HepG2 (cell line): ENCODE data around the gene SCN9A. TPM values are rescaled to one million over a fixed set of nuclear protein-coding genes. Genes with fewer than 3 reads are reported as not detected.

Experiments used
- CEBPG ChIP-seq: IDR thresholded peaks from 2 replicates; pipeline ENCODE4 v1.6.1; 2016
- JDP2 ChIP-seq: sonication (generic); formaldehyde crosslinking; IDR thresholded peaks from 2 replicates; pipeline ENCODE4 v1.8.1; 2022; ENCODE audit warnings: missing genetic modification reagents, borderline replicate concordance
- NCOA2 ChIP-seq: sonication (generic); formaldehyde crosslinking; IDR thresholded peaks from 2 replicates; pipeline ENCODE4 v1.8.0; 2022; ENCODE audit warnings: inconsistent platforms
- NR2F6 ChIP-seq, 2 experiments: IDR thresholded peaks; 2 replicates each; pipeline ENCODE4 v1.6.1; 2016; ENCODE audit warnings: antibody characterized with exemption in 1 of 2, mild to moderate bottlenecking in 1 of 2
- PHF5A ChIP-seq: IDR thresholded peaks from one replicate; pipeline ENCODE4 v1.6.1; 2018; ENCODE audit warnings: low read depth, missing genetic modification reagents; ENCODE audit not compliant: unreplicated experiment
- POGZ ChIP-seq: sonication (generic); formaldehyde crosslinking; IDR thresholded peaks from 2 replicates; pipeline ENCODE4 v1.4.0; 2020; ENCODE audit warnings: mild to moderate bottlenecking, missing genetic modification reagents
- RCOR2 ChIP-seq: IDR thresholded peaks from 2 replicates; pipeline ENCODE4 v1.6.1; 2016; ENCODE audit warnings: missing biosample characterization, missing genetic modification reagents
- SOX13 ChIP-seq, 3 experiments: fragments of 450-650 bp in 1 of 3; sonication (generic) in 1 of 3; formaldehyde crosslinking in 1 of 3; IDR thresholded peaks in 2 of 3; conservative IDR thresholded peaks in 1 of 3; 2 replicates each; pipeline versions ENCODE4 v1.5.0 to v1.6.1; 2016 to 2020; ENCODE audit warnings: antibody characterized with exemption in 1 of 3, mild to moderate bottlenecking in 1 of 3, missing compliant biosample characterization in 1 of 3, missing genetic modification reagents in 1 of 3, moderate library complexity in 1 of 3
- SP1 ChIP-seq, 2 experiments: fragments of 450-650 bp in 1 of 2; sonication (generic) in 1 of 2; formaldehyde crosslinking in 1 of 2; IDR thresholded peaks; 2 replicates each; pipeline versions ENCODE4 v1.4.0 to v1.6.1; 2016 to 2020; ENCODE audit warnings: missing genetic modification reagents in 1 of 2
- SSRP1 ChIP-seq: IDR thresholded peaks from 2 replicates; pipeline ENCODE4 v1.6.1; 2016; ENCODE audit warnings: control low read depth
- THAP7 ChIP-seq: sonication (generic); formaldehyde crosslinking; IDR thresholded peaks from 2 replicates; pipeline ENCODE4 v1.8.1; 2023; ENCODE audit warnings: mild to moderate bottlenecking, missing genetic modification reagents
- XRCC5 ChIP-seq: fragments of 200-400 bp; formaldehyde crosslinking; optimal IDR thresholded peaks from 2 replicates; pipeline ENCODE3; 2017; ENCODE audit warnings: mild to moderate bottlenecking, low read length
- ZKSCAN5 ChIP-seq: sonication (generic); formaldehyde crosslinking; IDR thresholded peaks from 2 replicates; pipeline ENCODE4 v1.5.1; 2020; ENCODE audit warnings: mild to moderate bottlenecking, missing genetic modification reagents
- ZNF264 ChIP-seq: sonication (generic); formaldehyde crosslinking; IDR thresholded peaks from 2 replicates; pipeline ENCODE4 v1.4.0; 2020; ENCODE audit warnings: missing genetic modification reagents
- ZNF614 ChIP-seq: IDR thresholded peaks from 2 replicates; pipeline ENCODE4 v1.6.1; 2018; ENCODE audit warnings: missing biosample characterization, missing genetic modification reagents, inconsistent platforms, borderline replicate concordance
- ZNF616 ChIP-seq: sonication (generic); formaldehyde crosslinking; IDR thresholded peaks from 2 replicates; pipeline ENCODE4 v1.5.0; 2020; ENCODE audit warnings: low read depth, mild to moderate bottlenecking, missing genetic modification reagents
- ZNF674 ChIP-seq: sonication (generic); formaldehyde crosslinking; IDR thresholded peaks from 2 replicates; pipeline ENCODE4 v1.5.0; 2020; ENCODE audit warnings: low read depth, mild to moderate bottlenecking, missing genetic modification reagents
- ZNF710 ChIP-seq: sonication (generic); formaldehyde crosslinking; IDR thresholded peaks from 2 replicates; pipeline ENCODE4 v1.5.0; 2020; ENCODE audit warnings: mild to moderate bottlenecking, missing genetic modification reagents, borderline replicate concordance
- polyA plus RNA-seq, 8 experiments: library from polyadenylated mRNA; depleted of rRNA in 3 of 8; stranded (reverse) in 7 of 8; unstranded in 1 of 8; fragments of >200 nt; fragmentation: Illumina TruSeq in 4 of 8; extraction: Trizol in 4 of 8; gene quantifications; 2 replicates each; pipeline versions ENCODE4 v1.2.1 to v1.2.3, GENCODE V29; 2011 to 2016; ENCODE audit warnings: low read depth in 4 of 8, missing spikeins in 1 of 8, mixed read lengths in 1 of 8; ENCODE audit not compliant: insufficient read depth in 1 of 8
- total RNA-seq, 5 experiments: library from RNA; depleted of rRNA; stranded (reverse); fragments of >200 nt; fragmentation: Illumina TruSeq; extraction: Trizol; gene quantifications; 2 replicates each; pipeline ENCODE4 v1.2.3, GENCODE V29; 2016; ENCODE audit warnings: low read depth in 1 of 5
- TF ChIP-seq, protein P1 (sequence below): sonication (generic); formaldehyde crosslinking; IDR thresholded peaks from 2 replicates; pipeline ENCODE4 v1.4.0; 2020; ENCODE audit warnings: missing genetic modification reagents, mild to moderate bottlenecking, borderline replicate concordance
- TF ChIP-seq, protein P2 (sequence below): IDR thresholded peaks from 2 replicates; pipeline ENCODE4 v1.6.1; 2016; ENCODE audit warnings: low read depth

The SCN9A gene
- total and polyA plus RNA-seq, 2 of the 13 experiments (the other 11 are each of a cell fraction or from before 2014, with no cell fraction given), result 15.3 to 24.3 TPM

DNA sequence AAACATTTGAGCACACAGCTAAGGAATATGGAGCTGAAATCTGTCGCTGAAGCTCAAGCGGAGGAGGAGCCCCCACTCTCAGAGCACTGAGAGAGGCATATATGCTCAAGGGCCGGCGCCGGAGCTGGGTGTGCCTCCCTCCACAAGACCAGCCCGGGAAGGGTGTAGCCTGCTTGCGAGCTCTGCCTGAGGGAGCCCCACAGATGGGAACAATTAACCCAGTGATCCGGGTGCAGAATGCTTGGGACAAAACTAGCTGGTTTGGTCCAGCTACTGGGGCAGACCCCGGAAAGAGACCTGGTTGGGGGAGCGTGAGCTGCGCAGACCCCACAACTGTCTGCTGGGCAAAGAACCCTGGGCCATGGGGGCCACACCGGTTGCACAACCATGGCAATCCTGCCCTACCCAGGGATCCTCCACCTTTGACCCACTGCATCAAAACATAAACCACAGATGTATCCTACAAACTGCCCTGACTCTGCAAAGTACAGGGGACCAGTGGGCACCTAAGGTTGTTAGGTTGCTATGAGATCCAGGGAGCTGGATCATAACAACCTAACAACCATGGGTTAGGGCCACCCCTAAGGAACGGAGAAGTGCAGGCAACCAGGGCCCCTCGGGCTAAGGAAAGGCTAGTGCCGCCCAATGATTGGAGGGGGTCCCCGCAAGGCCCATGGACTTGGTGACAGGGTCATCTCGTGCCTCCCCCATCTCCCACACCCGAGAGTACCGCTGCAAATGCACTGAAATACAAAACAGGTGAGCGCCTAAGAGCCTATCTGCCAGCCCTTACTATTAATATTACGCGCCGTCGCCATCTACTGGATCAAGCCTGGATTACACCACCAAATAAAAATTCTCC is 194.6 kb downstream of the SCN9A start (continued):
- TF ChIP-seq SP1 (IDR thresholded peaks at IDR 0.05) (no peak), SP1 (CRISPR knock-in tag; IDR thresholded peaks at IDR 0.05) (no peak; the same call in 1 of the 2 replicates), ZNF710 (CRISPR knock-in tag) (no peak), JDP2 (no peak), POGZ (peak; percentile 77), PHF5A (no peak), RCOR2 (CRISPR knock-in tag) (no peak), CEBPG (CRISPR knock-in tag) (peak; percentile 46; the same call in 1 of the 2 replicates), ZNF614 (CRISPR knock-in tag) (peak; percentile 60; the same call in 1 of the 2 replicates), SSRP1 (CRISPR knock-in tag) (no peak), NR2F6 (IDR thresholded peaks at IDR 0.05) (no peak), NR2F6 (CRISPR knock-in tag; IDR thresholded peaks at IDR 0.05) (no peak), NCOA2 (CRISPR knock-in tag) (peak; percentile 23; the same call in 1 of the 2 replicates), ZKSCAN5 (CRISPR knock-in tag) (no peak), ZNF264 (CRISPR knock-in tag) (peak; percentile 29; the same call in 1 of the 2 replicates), THAP7 (peak; percentile 25; the same call in 1 of the 2 replicates), ZNF616 (CRISPR knock-in tag) (no peak), SOX13 (IDR thresholded peaks at IDR 0.05) (no peak), SOX13 (CRISPR knock-in tag; conservative IDR thresholded peaks at IDR 0.05 in 1 of 2, IDR thresholded peaks at IDR 0.05 in 1 of 2) (0 out of 4 replicates have a peak, but pooled peaks of 1 of the 2 experiments have one; percentile 11), ZNF674 (CRISPR knock-in tag) (no peak), XRCC5 (peak; percentile 36)
- TF ChIP-seq, protein P1, sequence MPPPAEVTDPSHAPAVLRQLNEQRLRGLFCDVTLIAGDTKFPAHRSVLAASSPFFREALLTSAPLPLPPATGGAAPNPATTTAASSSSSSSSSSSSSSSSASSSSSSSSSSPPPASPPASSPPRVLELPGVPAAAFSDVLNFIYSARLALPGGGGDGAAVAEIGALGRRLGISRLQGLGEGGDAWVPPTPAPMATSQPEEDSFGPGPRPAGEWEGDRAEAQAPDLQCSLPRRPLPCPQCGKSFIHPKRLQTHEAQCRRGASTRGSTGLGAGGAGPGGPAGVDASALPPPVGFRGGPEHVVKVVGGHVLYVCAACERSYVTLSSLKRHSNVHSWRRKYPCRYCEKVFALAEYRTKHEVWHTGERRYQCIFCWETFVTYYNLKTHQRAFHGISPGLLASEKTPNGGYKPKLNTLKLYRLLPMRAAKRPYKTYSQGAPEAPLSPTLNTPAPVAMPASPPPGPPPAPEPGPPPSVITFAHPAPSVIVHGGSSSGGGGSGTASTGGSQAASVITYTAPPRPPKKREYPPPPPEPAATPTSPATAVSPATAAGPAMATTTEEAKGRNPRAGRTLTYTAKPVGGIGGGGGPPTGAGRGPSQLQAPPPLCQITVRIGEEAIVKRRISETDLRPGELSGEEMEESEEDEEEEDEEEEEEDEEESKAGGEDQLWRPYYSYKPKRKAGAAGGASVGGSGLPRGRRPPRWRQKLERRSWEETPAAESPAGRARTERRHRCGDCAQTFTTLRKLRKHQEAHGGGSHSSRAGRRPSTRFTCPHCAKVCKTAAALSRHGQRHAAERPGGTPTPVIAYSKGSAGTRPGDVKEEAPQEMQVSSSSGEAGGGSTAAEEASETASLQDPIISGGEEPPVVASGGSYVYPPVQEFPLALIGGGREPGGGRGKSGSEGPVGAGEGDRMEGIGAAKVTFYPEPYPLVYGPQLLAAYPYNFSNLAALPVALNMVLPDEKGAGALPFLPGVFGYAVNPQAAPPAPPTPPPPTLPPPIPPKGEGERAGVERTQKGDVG (CRISPR knock-in tag), result peak; percentile 90; the same call in 1 of the 2 replicates
- TF ChIP-seq, protein P2, sequence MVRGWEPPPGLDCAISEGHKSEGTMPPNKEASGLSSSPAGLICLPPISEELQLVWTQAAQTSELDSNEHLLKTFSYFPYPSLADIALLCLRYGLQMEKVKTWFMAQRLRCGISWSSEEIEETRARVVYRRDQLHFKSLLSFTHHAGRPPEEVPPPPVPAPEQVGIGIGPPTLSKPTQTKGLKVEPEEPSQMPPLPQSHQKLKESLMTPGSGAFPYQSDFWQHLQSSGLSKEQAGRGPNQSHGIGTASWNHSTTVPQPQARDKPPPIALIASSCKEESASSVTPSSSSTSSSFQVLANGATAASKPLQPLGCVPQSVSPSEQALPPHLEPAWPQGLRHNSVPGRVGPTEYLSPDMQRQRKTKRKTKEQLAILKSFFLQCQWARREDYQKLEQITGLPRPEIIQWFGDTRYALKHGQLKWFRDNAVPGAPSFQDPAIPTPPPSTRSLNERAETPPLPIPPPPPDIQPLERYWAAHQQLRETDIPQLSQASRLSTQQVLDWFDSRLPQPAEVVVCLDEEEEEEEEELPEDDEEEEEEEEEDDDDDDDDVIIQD (CRISPR knock-in tag), result peak; percentile 78; the same call in 1 of the 2 replicates
